Body of pancreas (tissue), 4 donors: ENCODE results near the gene CT45A2. TPM values are rescaled to one million over a fixed set of nuclear protein-coding genes. Genes with fewer than 3 reads are reported as not detected.
"Not testable (repeated sequence)": the region's sequence is repeated elsewhere in the genome, so short reads cannot be mapped to it uniquely, and the experiment has no call there.

Source experiments
- ATAC-seq: fragments of 150-250 bp; one replicate; pipeline ENCODE4 v1.9.1; 2016
- DNase-seq, 4 donors: peaks; one replicate each; pipeline ENCODE4 v3.0.0-alpha.2; 2019
- H3K27ac ChIP-seq, 4 donors: fragments of 200-600 bp; sonication (generic); 1 replicate in 3 of 4; 2 replicates in 1 of 4; pipeline versions ENCODE4 v1.5.1 to v1.6.1; 2016 to 2019; ENCODE audit warnings: mild to moderate bottlenecking in 1 of 4, mixed read lengths in 1 of 4, moderate library complexity in 1 of 4
- H3K27me3 ChIP-seq, 2 donors: fragments of 200-600 bp; sonication (generic); one replicate each; pipeline ENCODE4 v1.6.0; 2016; ENCODE audit warnings: mild to moderate bottlenecking in 1 of 2
- H3K36me3 ChIP-seq, 2 donors: fragments of 200-600 bp; sonication (generic); replicated peaks in 1 of 2; 2 replicates each; pipeline ENCODE4 v1.5.1; 2016; ENCODE audit warnings: low read depth in 2 of 2; ENCODE audit not compliant: insufficient read depth in 1 of 2
- H3K4me1 ChIP-seq: fragments of 200-600 bp; sonication (generic); one replicate; pipeline ENCODE4 v1.6.0; 2016
- H3K4me3 ChIP-seq, 2 donors: fragments of 200-600 bp; sonication (generic); 1 replicate in 1 of 2; 2 replicates in 1 of 2; pipeline ENCODE4 v1.5.1; 2016 to 2019
- H3K9me3 ChIP-seq, 3 donors: fragments of 200-600 bp; sonication (generic); 1 replicate in 2 of 3; 2 replicates in 1 of 3; pipeline ENCODE4 v1.5.1; 2016
- WGBS, 2 donors: methylation state at CpG; one replicate each; pipeline ENCODE4 v1.1.5; 2017; 5-methylcytosine and 5-hydroxymethylcytosine counted together
- intact Hi-C: fragments of 100-400 bp; cut with DNase I; formaldehyde crosslinking; loops from one replicate; pipeline ENCODE4 v1.15.1; 2023
- total RNA-seq, 2 donors: library from RNA; depleted of rRNA; stranded (reverse); fragments of >200 nt; gene quantifications; one replicate each; pipeline ENCODE4 v1.1.0, GENCODE V29; 2016

CT45A2 gene
- not detected for total RNA-seq

GRCh38 chrX:135819912-135820311, at the start of gene CT45A2:
Gene CT45A2 (minus strand): TSS chrX:135820012. CDS start chrX:135816265, 3,747 bp downstream.
- H3K27me3 ChIP-seq, H3K4me3 ChIP-seq, H3K36me3 ChIP-seq, H3K27ac ChIP-seq, DNase-seq, intact Hi-C loops, H3K4me1 ChIP-seq, ATAC-seq, H3K9me3 ChIP-seq: not testable (repeated sequence)
- no CpG with 5 or more reads among the region's 17 CpGs for WGBS, 2 donors

- DNase-seq, H3K9me3 ChIP-seq, H3K4me1 ChIP-seq, H3K27me3 ChIP-seq, intact Hi-C loops, H3K27ac ChIP-seq, ATAC-seq, H3K4me3 ChIP-seq, H3K36me3 ChIP-seq: not testable (repeated sequence)
- WGBS, 2 donors = no CpG with 5 or more reads among the region's 17 CpGs
Measured at GRCh38 chrX:135854438-135854837, 34.6 kb upstream of the CT45A2 start, which contains the start of gene CT45A8. Gene CT45A8 (minus strand): TSS chrX:135854538. CDS start chrX:135850783, 3,755 bp downstream.

GRCh38 chrX:135837180-135837579, 17.4 kb upstream of the CT45A2 start, which contains the start of gene CT45A7:
Gene CT45A7 (minus strand): TSS chrX:135837280. CDS start chrX:135833533, 3,747 bp downstream.
- intact Hi-C loops, DNase-seq, H3K27ac ChIP-seq, H3K9me3 ChIP-seq, ATAC-seq, H3K27me3 ChIP-seq, H3K4me1 ChIP-seq, H3K36me3 ChIP-seq, H3K4me3 ChIP-seq: not testable (repeated sequence)
- no CpG with 5 or more reads among the region's 17 CpGs for WGBS, 2 donors

GRCh38 chrX:135802687-135803086, 17.1 kb downstream of the CT45A2 start, which contains the start of gene CT45A6:
Gene CT45A6 (minus strand): TSS chrX:135802787. CDS start chrX:135798993, 3,794 bp downstream.
- H3K27me3 ChIP-seq, H3K4me1 ChIP-seq, H3K9me3 ChIP-seq, ATAC-seq, intact Hi-C loops, H3K27ac ChIP-seq, H3K4me3 ChIP-seq, H3K36me3 ChIP-seq, DNase-seq: not testable (repeated sequence)
- WGBS, 2 donors = no CpG with 5 or more reads among the region's 16 CpGs

GRCh38 chrX:135785403-135785802, 34.4 kb downstream of the CT45A2 start, which contains the start of gene CT45A5:
Gene CT45A5 (minus strand): TSS chrX:135785503. CDS start chrX:135781729, 3,774 bp downstream.
- WGBS, 2 donors = no CpG with 5 or more reads among the region's 16 CpGs
- H3K27ac ChIP-seq, intact Hi-C loops, H3K4me1 ChIP-seq, H3K36me3 ChIP-seq, H3K4me3 ChIP-seq, H3K9me3 ChIP-seq, ATAC-seq, DNase-seq, H3K27me3 ChIP-seq: not testable (repeated sequence)

- intact Hi-C loops, ATAC-seq, H3K27me3 ChIP-seq, DNase-seq, H3K4me1 ChIP-seq, H3K4me3 ChIP-seq, H3K36me3 ChIP-seq, H3K27ac ChIP-seq, H3K9me3 ChIP-seq: not testable (repeated sequence)
- WGBS, 2 donors = no CpG with 5 or more reads among the region's 17 CpGs
Measured at GRCh38 chrX:135768091-135768490, 51.7 kb downstream of the CT45A2 start, which contains the start of gene CT45A3. Gene CT45A3 (minus strand): TSS chrX:135768191. CDS start chrX:135764444, 3,747 bp downstream.

Other genes with a start within 250 kb of the CT45A2 start
- gene CT45A1, start 106.4 kb downstream of the CT45A2 start, total RNA-seq = not detected
- gene CT45A3, start 51.8 kb downstream of the CT45A2 start, total RNA-seq = not detected
- gene CT45A5, start 34.5 kb downstream of the CT45A2 start, total RNA-seq = not detected
- gene CT45A6, start 17.2 kb downstream of the CT45A2 start, total RNA-seq = not detected
- not detected for gene CT45A7, start 17.3 kb upstream of the CT45A2 start, total RNA-seq
- gene CT45A8, start 34.5 kb upstream of the CT45A2 start, total RNA-seq = not detected
- gene CT45A9, start 51.8 kb upstream of the CT45A2 start, total RNA-seq = not detected
- not detected for gene CT45A10, start 73.4 kb upstream of the CT45A2 start, total RNA-seq
- not detected for gene SAGE1, start 73.7 kb upstream of the CT45A2 start, total RNA-seq
- 10 to 100 TPM in 1 of 2 donors, 1 to 10 TPM in 1; 4.6 to 13.2 TPM for gene MMGT1, start 154.0 kb upstream of the CT45A2 start, total RNA-seq
- 1 to 10 TPM; 1.6 to 6.2 TPM for gene SLC9A6, start 165.4 kb upstream of the CT45A2 start, total RNA-seq